ENCODE measurements around the gene NDUFS2.

DNA sequence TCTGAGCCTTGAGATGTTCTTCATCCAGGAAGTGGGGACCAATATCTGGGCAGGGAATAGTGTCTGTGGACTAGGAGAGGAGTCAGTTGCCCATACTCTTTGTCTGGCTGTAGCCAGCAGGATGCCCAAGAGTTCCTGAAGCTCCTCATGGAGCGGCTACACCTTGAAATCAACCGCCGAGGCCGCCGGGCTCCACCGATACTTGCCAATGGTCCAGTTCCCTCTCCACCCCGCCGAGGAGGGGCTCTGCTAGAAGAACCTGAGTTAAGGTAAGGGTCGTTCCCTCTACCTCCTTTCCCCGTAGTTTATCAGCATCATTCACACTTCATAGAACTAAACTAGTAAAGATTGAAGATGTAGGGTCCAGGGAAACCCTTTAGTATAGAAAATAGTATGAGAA, 39.4 kb upstream of the NDUFS2 start:
- TF ChIP-seq TBP (IDR thresholded peaks at IDR 0.05; ENCODE audit: low read depth, low read length) (no peak), KDM1A (IDR thresholded peaks at IDR 0.05; ENCODE audit: borderline replicate concordance, low read length) (no peak), SIRT6 (IDR thresholded peaks at IDR 0.05; ENCODE audit: low read length) (no peak), GABPA (IDR thresholded peaks at IDR 0.05; ENCODE audit: borderline replicate concordance, insufficient read depth, low read length) (no peak), JUND (IDR thresholded peaks at IDR 0.05; ENCODE audit: low read length) (no peak), JUN (IDR thresholded peaks at IDR 0.05; ENCODE audit: low read depth, low read length) (no peak), CHD2 (IDR thresholded peaks at IDR 0.05; ENCODE audit: low read length) (no peak)
- TF ChIP-seq, protein P1, sequence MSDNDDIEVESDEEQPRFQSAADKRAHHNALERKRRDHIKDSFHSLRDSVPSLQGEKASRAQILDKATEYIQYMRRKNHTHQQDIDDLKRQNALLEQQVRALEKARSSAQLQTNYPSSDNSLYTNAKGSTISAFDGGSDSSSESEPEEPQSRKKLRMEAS (IDR thresholded peaks at IDR 0.05) = no peak
- TF ChIP-seq, protein P2, sequence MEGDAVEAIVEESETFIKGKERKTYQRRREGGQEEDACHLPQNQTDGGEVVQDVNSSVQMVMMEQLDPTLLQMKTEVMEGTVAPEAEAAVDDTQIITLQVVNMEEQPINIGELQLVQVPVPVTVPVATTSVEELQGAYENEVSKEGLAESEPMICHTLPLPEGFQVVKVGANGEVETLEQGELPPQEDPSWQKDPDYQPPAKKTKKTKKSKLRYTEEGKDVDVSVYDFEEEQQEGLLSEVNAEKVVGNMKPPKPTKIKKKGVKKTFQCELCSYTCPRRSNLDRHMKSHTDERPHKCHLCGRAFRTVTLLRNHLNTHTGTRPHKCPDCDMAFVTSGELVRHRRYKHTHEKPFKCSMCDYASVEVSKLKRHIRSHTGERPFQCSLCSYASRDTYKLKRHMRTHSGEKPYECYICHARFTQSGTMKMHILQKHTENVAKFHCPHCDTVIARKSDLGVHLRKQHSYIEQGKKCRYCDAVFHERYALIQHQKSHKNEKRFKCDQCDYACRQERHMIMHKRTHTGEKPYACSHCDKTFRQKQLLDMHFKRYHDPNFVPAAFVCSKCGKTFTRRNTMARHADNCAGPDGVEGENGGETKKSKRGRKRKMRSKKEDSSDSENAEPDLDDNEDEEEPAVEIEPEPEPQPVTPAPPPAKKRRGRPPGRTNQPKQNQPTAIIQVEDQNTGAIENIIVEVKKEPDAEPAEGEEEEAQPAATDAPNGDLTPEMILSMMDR (IDR thresholded peaks at IDR 0.05; ENCODE audit: control extremely low read depth in 1 of 3, insufficient read depth in 1 of 3, low read depth in 1 of 3, low read length in 3 of 3) = no peak

Measured in H1 (cell line).